ENCODE data around the gene MAGI2.

DNA sequence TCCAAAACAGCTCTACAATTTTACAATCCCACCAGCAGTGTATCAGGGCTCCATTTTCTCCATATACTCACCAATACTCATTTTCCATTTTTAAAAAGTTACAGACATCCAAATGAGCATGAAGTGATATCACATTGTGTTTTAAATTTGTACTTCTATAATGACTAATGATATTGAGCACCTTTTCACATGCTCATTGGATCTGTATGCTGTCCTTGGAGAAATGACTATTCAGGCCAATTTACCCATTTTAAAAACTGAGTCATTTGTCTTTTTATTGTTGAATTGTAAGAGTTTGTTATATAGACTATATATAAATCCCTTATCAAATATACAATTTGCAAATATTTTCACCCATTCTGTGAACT, 162.0 kb downstream of the MAGI2 start:
- TF ChIP-seq, protein P1, sequence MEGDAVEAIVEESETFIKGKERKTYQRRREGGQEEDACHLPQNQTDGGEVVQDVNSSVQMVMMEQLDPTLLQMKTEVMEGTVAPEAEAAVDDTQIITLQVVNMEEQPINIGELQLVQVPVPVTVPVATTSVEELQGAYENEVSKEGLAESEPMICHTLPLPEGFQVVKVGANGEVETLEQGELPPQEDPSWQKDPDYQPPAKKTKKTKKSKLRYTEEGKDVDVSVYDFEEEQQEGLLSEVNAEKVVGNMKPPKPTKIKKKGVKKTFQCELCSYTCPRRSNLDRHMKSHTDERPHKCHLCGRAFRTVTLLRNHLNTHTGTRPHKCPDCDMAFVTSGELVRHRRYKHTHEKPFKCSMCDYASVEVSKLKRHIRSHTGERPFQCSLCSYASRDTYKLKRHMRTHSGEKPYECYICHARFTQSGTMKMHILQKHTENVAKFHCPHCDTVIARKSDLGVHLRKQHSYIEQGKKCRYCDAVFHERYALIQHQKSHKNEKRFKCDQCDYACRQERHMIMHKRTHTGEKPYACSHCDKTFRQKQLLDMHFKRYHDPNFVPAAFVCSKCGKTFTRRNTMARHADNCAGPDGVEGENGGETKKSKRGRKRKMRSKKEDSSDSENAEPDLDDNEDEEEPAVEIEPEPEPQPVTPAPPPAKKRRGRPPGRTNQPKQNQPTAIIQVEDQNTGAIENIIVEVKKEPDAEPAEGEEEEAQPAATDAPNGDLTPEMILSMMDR (IDR thresholded peaks at IDR 0.05; ENCODE audit: insufficient read depth, low read length, poor library complexity, severe bottlenecking): no peak
- no peak for TF ChIP-seq EZH2phosphoT487 (conservative IDR thresholded peaks at IDR 0.05; ENCODE audit: low read length)
